SIG-M5 treated with dmso at 0.1 percent for 504 hours (cell line): ENCODE measurements around the gene PNPLA3.

Experiments used
- DNase-seq: peaks from one replicate; lab custom pipeline; 2025; ENCODE audit not compliant: unreplicated experiment; lab: John Stamatoyannopoulos, UW

Gene PNPLA3

GRCh38 chr22:43957871-43958270 is 34.3 kb downstream of the PNPLA3 start:
- no peak for DNase-seq

DNA sequence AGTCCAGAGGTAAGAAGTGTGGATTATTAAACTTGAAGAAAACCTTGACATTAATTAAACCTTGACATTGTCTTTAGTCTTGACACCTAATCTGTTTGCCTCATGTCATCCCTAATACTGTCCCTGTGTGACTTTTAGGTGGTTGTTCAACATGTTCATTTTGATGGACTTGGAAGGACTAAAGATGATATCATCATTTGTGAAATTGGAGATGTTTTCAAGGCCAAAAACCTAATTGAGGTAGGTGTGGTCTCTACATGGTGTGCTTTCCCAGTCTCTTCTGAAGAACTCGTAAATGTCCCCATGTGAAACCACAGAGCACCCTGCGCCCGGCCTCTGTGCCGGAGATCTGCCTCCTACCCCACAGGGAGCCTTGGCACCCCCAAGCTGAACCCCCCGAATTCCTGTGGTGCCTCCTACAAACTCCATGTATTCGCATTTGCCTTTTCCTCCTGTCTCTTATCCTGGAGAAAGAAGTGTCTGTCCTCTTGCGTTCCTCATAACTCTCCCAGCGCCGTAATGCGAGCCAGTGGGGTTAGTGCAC is 40.8 kb downstream of the PNPLA3 start:
- no peak for DNase-seq

- no peak for DNase-seq
Measured at GRCh38 chr22:43967069-43967468, 43.5 kb downstream of the PNPLA3 start.

- DNase-seq, result no peak
Measured at GRCh38 chr22:43968614-43969013, 45.0 kb downstream of the PNPLA3 start.

DNA sequence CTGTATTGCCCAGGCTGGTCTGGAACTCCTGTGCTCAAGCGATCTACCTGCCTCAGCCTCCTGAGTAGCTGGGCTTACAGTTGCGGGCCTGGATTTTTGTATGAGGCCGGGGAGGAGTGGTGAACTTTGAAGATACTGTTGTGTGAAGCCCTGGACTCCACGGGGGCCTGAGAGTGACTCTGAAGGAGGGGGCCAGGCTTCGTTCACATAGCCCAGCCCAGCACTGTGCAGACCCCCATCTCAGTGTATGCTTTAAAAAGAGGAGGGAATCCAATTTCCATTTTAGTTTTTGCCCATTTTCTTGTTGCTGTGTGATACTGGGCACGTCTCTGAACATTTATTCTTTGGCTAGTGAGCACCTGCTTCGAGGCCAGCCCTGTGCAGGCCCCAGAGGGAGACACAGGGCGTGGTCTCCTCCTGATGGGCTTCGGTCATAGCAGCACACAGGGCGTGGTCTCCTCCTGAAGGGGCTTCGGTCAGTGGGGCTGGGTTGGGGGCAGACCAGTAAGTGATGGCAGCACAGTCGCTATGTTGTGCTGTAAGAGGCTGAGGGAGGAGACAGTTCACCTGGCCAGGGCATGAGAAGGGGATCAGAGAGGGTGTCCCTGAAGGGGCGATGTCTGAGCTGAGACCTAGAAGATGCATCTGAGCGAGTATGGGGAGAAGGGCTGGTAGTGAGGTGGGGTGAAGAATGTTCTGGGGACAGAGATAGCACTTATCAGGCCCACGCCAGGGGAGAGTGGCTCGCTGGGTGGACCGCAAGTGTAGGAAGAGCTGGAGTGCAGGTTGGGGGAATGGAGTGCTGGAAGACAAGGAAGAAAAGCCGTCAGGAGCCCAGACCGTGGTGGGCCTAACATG is 45.6 kb downstream of the PNPLA3 start:
- no peak for DNase-seq

GRCh38 chr22:43969989-43970755 is 46.6 kb downstream of the PNPLA3 start:
- no peak for DNase-seq

- DNase-seq, result no peak
Measured at GRCh38 chr22:43971112-43971511, 47.5 kb downstream of the PNPLA3 start.

DNA sequence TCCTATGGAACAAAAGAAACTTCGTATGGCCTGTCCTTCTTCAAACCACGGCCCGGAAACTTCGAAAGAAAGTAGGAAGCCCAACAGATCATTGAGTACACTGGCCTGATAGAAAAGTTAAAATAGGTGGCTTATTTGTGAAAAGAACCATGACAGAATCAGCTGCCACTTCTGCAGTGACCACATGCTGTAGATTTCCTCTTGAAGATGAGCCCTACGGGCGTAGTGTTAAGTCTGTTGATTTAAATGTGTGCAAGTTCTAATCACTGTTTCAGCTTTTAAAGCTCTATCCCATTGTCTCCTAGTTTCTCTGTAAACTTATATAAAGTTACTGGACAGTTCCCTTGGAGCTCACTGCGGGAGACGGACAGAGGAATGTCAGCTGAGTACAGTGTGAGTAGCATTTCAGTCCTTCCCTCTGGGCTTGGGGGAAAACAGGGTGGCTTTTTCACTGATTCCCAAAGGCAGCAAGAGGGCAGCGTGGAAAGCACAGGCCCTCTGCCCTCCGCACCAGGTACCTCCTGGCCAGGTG is 49.4 kb downstream of the PNPLA3 start:
- DNase-seq, result no peak

- no peak for DNase-seq
Measured at GRCh38 chr22:43974028-43974545, 50.5 kb downstream of the PNPLA3 start.

- no peak for DNase-seq
Measured at GRCh38 chr22:43975041-43975440, 51.4 kb downstream of the PNPLA3 start.

GRCh38 chr22:43976861-43977795 is 53.5 kb downstream of the PNPLA3 start:
- no peak for DNase-seq

DNA sequence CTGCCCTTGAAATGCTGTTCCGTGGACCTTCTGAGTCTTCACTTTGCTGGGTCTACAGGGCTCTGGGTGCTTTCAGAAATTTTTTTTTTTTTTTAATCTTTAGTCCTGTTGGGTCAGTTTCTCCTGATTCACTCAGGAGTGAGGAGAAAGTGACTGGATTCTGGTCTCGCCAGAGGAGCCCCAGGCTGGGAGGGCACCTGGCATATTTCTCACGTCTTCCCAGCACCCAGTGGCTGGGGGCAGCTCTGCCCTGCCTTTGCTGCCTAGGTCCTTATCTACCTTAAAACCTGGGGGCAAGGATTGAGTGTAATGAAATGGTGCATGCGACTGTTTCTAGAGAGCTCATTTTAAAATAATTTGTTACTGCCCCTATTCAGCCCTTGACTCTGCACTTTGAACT is 55.0 kb downstream of the PNPLA3 start:
- no peak for DNase-seq

DNA sequence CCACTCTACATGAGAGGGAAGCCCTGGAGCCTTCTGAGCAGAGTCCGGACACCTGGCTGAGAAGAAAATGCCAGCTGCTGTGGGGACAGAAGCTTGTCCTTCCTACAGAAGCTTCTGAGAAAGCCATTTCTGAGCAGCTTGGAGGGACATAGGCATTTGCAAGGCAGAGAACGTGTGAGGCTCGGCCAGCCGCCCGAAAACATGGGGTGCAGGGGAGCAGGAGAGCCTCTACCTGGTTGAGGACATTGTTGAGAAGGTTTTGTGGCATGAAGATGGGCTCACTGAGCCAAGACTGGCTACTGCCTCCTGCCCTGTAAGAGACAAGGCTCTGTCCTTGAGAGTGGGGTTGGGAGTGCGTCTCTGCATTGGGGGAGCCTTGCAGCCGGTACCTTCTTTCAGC is 57.0 kb downstream of the PNPLA3 start:
- no peak for DNase-seq

GRCh38 chr22:43980996-43981395 is 57.4 kb downstream of the PNPLA3 start:
- no peak for DNase-seq

DNA sequence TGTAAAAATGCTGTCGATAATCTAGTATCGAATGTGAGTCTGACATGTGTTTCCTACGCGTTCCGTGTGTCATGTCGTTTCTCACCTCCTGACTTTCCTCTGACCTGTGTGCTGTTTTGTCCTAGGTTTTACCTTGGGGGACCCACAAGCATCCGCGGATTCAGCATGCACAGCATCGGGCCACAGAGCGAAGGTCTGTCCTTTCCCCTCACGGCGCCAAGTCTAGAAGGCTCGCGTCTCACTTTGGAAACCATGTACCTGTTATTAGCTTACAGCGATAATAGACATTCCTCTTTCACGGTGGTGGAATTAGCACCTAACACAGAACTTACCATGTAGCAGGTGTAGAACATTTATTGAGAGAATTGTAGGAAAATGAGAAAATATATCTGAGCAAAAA is 60.2 kb downstream of the PNPLA3 start:
- no peak for DNase-seq

DNA sequence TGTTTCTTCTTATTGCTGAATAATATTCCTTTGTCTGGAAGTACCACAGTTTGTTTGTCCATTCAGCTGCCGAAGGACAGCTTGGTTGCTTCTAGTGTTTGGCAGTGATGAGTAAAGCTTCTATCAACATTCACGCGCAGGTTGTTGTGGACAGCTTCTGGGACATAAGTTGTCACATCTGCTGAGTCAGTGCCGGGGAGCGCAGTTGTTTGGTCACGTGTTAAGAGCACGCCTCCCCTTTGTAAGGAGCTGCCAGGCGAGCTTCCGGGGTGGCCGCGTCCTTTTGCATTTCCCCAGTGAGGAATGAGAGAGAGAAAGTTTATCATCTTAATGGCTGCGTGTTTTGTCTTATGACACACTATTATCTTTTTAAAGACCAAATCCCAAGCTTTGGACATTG is 61.9 kb downstream of the PNPLA3 start:
- no peak for DNase-seq

DNA sequence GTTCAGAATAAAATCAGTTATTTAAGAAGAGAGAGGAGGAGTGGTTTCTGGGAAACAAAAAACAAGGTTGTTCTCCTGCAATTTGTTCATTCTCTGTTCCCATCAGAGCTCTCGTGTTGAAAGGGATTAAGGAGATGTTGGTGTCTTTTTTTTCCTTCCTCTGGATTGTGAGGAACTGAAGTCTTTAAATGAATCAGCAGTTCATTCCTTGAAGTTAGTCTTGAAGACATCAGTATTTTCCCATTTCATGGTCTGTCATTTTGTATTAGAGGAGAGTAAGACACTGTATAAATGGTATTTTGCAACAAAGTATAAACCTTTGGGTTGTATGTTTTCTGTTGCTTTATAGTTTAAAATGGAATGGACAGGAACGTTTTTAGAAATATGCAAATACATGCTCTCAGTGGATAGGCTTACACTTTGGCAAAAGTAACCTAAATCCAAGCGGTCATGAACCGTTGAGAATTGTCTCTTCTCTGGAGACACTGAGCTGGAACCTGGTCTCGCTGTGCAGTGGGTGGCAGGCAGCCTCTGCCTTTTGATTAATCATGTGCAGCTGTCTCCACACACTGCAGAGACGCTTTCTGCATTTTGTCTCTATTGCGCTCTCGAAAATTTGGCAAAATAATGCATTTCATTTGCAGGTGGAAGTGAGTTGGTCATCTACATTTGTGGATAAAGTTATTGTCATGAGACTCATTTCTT is 64.7 kb downstream of the PNPLA3 start:
- DNase-seq, result no peak

DNA sequence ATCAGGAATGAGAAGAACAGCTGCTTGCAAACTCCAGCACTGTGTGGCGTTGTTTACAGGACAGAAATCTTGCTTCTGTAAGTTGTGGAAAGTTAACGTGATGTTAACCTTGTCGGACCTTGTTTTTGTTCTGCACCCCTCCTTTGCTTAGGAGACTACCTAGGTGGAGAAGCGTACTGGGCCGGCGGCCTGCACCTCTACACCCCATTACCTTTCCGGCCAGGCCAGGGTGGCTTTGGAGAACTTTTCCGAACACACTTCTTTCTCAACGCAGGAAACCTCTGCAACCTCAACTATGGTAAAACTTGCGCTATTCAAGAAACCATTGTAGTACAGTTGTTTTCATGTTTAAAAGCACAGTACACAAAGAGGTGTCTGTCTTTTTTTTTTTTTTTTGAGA is 65.4 kb downstream of the PNPLA3 start:
- DNase-seq, result no peak

- DNase-seq, result no peak
Measured at GRCh38 chr22:43990044-43990443, 66.4 kb downstream of the PNPLA3 start.
